Measurements from ENCODE around the gene CPZ. TPM values are rescaled to one million over a fixed set of nuclear protein-coding genes. Genes with fewer than 3 reads are reported as not detected.

CPZ gene
- total RNA-seq, 1 donor from 2014 or later = not detected

GRCh38 chr4:8552581-8553205 lies 39.9 kb upstream of the CPZ start:
- Mint-ChIP-seq H3K36me3 (ENCODE audit: low read depth) (no peaks in the 10 kb centered on the region), H3K4me1 (no peaks in the 10 kb centered on the region), H3K27me3 (peaks cover 2% of the 10 kb centered on the region), H3K27ac (no peak overlapping the region), H3K9me3 (peaks cover 2% of the 10 kb centered on the region), H3K4me3 (no peak overlapping the region)
- TF ChIP-seq CTCF (IDR thresholded peaks at IDR 0.05) = no peak
- ChIA-PET POLR2A (no interaction called here), CTCF (no interaction called here)
- intact Hi-C loops (cut with micrococcal nuclease) = no loop called here
- DNase-seq (no peak), ATAC-seq (ENCODE audit: low read depth) (no peak)

- intact Hi-C loops (cut with micrococcal nuclease) = no loop called here
- TF ChIP-seq CTCF (IDR thresholded peaks at IDR 0.05) = no peak
- DNase-seq (no peak), ATAC-seq (ENCODE audit: low read depth) (no peak)
- H3K36me3 Mint-ChIP-seq (ENCODE audit: low read depth) = no peaks in the 10 kb centered on the region
- H3K4me1 Mint-ChIP-seq = no peaks in the 10 kb centered on the region
- CTCF ChIA-PET = no interaction called here
- POLR2A ChIA-PET = no interaction called here
- no peak overlapping the region for H3K4me3 Mint-ChIP-seq
- H3K9me3 Mint-ChIP-seq = peaks cover 2% of the 10 kb centered on the region
- peaks cover 2% of the 10 kb centered on the region for H3K27me3 Mint-ChIP-seq
- no peak overlapping the region for H3K27ac Mint-ChIP-seq
Observed at GRCh38 chr4:8553216-8553615, 39.3 kb upstream of the CPZ start.

- Mint-ChIP-seq H3K27me3 (peaks cover 2% of the 10 kb centered on the region), H3K9me3 (peaks cover 2% of the 10 kb centered on the region), H3K4me1 (no peaks in the 10 kb centered on the region), H3K36me3 (ENCODE audit: low read depth) (no peaks in the 10 kb centered on the region), H3K4me3 (no peak overlapping the region), H3K27ac (no peak overlapping the region)
- POLR2A ChIA-PET = no interaction called here
- CTCF ChIA-PET = no interaction called here
- intact Hi-C loops (cut with micrococcal nuclease) = no loop called here
- DNase-seq (no peak), ATAC-seq (ENCODE audit: low read depth) (no peak)
- TF ChIP-seq CTCF (IDR thresholded peaks at IDR 0.05) = no peak
Observed at GRCh38 chr4:8553991-8554405, 38.6 kb upstream of the CPZ start.

GRCh38 chr4:8554555-8555100 lies 37.9 kb upstream of the CPZ start:
- no peak for TF ChIP-seq CTCF (IDR thresholded peaks at IDR 0.05)
- DNase-seq (no peak), ATAC-seq (ENCODE audit: low read depth) (no peak)
- H3K27me3 Mint-ChIP-seq = peaks cover 2% of the 10 kb centered on the region
- no peaks in the 10 kb centered on the region for H3K4me1 Mint-ChIP-seq
- CTCF ChIA-PET = no interaction called here
- H3K36me3 Mint-ChIP-seq (ENCODE audit: low read depth) = no peaks in the 10 kb centered on the region
- intact Hi-C loops (cut with micrococcal nuclease) = no loop called here
- peaks cover 2% of the 10 kb centered on the region for H3K9me3 Mint-ChIP-seq
- H3K4me3 Mint-ChIP-seq = no peak overlapping the region
- POLR2A ChIA-PET = no interaction called here
- H3K27ac Mint-ChIP-seq = no peak overlapping the region

- no peak for ATAC-seq (ENCODE audit: low read depth)
- no peak for TF ChIP-seq CTCF (IDR thresholded peaks at IDR 0.05)
- Mint-ChIP-seq H3K4me1 (no peaks in the 10 kb centered on the region), H3K4me3 (no peak overlapping the region), H3K27ac (no peak overlapping the region), H3K27me3 (peaks cover 2% of the 10 kb centered on the region), H3K36me3 (ENCODE audit: low read depth) (no peaks in the 10 kb centered on the region), H3K9me3 (peaks cover 2% of the 10 kb centered on the region)
- no peak for DNase-seq
- intact Hi-C loops (cut with micrococcal nuclease) = no loop called here
- ChIA-PET POLR2A (no interaction called here), CTCF (no interaction called here)
Observed at GRCh38 chr4:8555716-8556115, 36.8 kb upstream of the CPZ start.
